ENCODE results near the gene ESR2.
A peak's percentile ranks its signal among the peaks of the same experiment; 100 is the strongest.

Gene ESR2

DNA sequence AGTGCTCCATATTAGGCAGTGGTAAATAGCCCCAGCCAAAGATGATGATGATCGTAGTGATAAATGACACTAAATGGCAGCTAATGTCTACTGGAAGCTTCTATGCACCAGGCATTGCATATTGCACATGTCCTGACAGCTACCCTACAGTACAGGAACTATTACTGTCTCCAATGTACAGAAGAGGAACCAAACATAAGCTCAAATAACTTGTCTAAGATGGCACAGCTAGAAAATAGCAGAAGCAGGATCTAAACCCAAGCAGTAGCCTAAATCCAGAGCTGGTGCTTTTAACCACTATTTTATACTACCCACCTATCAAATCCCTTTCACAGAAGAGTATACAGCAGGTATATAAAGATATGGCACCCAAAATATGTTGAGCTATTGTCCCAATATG lies 28.9 kb downstream of the ESR2 start:
- DNase-seq: no peak

DNA sequence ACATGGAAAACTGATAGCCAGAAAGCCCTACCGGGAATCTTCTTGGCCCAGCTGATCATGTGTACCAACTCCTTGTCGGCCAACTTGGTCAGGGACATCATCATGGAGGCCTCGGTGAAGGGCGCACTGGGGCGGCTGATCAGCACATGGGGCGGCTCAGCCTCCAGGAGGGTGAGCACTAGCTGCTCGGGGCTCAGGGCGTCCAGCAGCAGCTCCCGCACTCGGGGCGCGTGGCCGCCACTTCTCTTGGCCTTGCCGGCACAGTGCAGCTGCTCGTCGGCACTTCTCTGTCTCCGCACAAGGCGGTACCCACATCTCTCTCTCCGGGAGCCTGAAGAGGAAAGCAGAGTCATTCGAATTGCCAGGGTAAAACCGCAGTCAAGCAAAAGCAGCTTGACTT lies 33.8 kb downstream of the ESR2 start:
- DNase-seq: no peak

DNA sequence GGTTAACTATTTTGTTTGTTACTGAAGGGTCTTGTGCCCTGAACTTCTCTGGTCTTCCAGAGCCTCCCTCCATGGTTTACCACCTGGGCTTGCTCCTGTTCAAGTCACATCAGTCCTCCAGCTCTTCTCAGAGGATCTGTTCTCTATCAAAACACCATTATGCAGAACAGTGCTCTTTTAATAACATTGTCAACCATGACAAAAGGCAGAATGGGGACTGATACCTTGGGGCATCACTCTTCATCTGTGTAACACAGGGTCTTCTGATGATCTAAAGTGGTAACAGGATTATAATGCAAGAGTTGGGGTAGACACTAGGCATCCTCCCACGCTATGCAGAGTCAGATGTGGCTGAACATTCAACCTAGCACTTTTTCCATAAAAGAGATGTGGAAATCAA lies 38.4 kb downstream of the ESR2 start:
- DNase-seq: no peak

DNA sequence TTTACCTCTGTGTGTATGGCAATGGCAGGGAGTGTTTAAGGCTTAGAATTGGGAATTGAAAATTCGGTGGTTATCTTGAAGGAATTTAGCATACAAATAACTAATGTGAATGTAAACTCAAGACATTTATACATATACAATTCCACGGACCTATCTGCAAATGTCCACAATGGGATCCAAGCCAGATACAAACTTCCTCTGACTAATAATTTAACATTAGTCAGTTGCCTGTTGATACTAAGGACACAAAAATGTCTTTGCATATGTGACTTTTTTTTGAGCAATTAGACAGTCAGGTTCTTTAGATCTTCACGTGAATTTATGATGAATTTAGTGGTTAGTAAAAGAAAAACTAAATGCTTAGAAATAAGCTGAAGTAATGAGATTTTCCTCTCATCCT lies 40.5 kb downstream of the ESR2 start:
- no peak for DNase-seq

DNA sequence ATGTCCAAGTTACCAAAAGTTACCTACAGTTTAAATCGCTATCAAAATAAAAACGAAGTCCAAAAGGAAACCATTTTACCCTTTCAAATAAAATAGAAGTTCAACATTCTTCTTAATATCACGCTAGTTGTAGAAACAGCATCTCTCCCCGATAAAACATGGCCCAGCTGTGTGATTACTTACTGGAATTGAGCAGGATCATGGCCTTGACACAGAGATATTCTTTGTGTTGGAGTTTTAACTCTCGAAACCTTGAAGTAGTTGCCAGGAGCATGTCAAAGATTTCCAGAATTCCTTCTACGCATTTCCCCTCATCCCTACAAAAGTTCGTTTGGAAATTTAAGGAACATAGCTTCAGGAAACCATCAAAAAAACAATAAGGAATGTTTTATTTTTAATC lies 44.8 kb downstream of the ESR2 start:
- DNase-seq: no peak

DNA sequence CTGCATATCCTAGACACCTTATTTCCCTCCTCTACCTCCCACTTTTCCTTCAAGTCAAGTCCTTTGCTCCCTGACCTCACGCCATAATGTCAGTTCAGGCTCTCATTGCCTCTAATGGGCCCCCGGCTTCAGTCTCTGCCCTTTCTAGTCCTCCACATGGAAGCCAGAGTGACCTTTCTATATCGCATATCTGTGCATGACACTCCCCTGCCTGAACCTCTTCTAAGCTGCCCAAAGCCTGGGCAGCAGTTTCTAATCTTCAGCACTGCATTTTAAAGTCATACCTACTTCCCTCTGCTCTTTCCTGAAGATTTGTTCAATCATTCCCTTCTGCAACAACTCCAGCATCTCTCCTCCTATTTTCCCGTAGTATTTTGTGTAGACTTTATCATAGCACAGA lies 45.5 kb downstream of the ESR2 start:
- DNase-seq: no peak

DNA sequence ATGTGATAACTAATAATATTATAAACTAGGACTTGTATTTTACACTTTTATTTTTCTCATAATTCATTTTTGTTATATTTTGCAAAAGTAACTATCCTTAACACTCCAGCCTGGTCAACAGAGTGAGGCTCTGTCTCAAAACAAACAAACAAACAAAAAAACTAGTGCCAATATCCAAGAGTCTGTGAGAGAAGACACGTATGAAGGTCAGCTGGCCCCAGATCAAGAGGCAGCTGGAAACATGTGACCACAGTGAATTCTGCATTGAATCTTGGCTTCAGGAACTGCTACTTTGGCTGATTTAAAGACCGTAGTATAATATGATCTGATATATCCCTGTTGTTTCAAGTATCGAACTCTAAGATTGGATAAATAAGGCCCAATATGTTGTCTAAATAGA lies 47.0 kb downstream of the ESR2 start:
- DNase-seq: no peak

DNA sequence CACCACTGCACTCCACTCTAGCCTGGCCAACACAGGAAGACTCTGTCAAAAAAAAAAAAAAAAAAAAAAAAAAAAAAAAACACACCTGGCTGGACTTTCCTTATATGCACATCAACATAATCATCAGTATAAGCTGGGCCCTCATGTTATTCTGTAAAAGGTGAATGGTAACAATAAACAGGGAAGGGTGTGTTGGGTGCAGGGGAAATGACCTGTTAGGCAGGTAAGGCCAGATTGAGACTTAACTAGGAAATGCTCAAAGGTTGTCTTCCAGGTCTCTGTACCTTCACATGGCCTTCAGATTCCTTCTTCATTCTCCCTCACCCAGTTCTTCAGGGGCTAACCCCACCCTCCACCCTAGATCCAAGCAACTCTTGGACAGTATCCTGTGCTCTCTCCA lies 47.5 kb downstream of the ESR2 start:
- DNase-seq: no peak

DNA sequence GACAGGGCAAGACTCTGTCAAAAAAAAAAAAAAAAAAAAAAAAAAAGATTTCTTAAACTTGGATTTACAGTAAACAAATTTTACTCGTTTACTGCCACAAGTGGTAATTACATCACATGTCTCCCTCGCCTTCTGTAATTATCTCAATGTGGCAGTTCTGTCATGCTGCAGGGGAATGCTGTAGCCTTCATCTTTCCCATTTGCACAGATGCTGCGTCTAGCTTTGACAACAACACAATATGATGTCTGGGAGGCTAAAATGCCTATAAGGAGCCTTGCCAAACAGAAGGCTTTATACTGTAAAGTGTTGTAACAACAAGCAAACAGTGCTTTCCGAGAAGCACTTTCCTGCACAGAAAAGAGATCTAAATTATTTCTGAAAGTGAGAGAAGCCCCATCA lies 48.7 kb downstream of the ESR2 start:
- DNase-seq: no peak

DNA sequence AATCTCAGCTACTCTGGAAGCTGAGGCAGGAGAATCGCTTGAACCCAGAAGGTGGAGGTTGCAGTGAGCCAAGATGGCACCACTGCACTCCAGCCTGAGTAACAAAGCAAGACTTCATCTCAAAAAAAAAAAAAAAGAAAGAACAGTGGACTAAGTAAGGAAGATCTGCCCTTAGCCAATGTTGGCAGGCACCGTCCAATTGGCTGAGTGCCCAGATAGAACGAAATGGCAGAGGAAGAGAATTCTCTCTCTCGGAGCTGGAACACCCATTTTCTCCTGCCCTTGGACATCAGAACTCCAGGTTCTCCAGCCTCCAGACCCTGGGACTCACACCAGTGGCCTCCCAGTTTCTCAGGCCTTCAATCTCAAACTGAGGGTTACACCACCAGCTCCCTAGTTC lies 49.9 kb downstream of the ESR2 start:
- DNase-seq: no peak

DNA sequence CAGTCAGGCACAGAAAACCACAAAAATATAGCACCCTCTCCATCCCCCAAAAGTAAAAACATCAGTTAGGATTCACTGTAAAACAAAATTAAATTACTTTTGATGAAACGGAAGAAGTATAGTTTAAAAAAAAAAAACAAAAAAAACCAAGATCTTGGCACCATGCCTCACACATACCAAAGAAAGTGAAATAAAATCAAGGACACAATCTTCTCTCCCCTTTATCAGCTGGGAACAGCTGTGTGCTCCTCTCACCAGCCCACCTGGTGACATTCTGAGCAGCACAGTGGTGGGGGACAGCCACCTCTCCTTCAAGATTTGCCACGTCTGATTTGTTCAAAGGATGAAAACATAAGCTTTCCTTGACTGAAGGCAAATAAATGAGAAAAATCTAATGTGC lies 55.5 kb downstream of the ESR2 start:
- no peak for DNase-seq

DNA sequence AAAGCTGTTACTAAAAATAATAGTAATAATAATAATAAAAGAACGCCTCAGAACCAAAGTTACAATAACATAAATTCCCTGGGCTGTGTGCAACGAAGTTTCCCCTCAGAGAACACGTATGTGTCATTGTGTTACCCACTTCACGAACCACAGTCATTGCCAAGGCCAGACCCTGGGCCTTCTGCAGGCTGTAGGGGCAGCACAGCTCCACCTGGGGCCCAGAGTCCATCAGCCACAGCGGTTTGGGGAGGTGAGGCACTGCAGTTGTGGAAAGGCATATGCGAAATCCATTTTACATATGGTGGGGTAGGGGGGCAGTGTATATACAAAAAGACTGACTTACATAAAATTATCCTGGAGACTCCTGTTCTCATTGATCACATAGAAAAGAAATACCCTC lies 56.1 kb downstream of the ESR2 start:
- no peak for DNase-seq

DNA sequence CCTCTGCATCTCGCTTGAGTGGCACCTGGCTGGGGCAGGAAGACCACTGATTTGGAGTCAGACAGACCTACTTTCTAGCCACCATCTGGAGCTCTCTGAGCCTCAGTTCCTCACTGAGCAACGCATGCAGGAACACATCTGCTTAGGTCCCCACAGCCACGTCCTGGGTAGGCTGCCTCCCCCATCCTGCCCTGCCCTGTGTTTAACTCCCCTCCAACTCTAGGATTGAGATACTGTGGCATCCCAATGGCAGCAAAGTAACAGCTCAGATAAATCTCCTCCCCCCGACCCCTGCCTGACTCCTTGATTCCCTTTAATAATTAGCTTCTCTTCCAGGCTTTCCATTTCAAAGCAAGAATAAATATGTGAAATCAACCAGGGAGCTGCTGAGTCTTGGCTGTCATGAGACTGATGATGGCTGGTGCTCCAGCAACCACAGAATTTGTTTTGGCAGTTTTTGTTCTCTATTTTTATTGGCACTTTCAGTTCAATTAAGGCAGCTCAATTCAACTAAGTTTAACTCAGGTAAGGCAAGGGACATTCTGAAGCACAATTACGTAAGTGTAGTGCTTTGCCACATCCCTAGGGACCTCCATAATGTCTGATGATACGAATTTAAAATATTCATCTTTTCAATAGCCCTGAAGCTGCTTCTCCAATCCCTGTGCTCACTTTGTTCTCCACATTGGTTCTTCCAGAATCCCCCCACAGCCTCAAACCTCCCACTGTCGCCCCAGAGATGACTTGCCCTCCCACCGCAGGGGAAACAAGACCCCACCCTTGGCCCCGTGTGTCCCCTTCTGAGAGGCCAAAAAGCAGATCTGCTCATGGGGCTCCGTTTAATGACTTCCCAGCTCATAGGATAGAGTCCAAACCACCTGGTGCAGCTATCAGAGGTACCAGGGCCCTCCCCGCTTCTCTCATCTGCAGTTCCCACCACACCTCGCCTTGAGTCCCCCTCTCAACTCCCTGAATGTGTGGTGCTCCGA lies 58.2 kb downstream of the ESR2 start:
- no peak for DNase-seq

DNA sequence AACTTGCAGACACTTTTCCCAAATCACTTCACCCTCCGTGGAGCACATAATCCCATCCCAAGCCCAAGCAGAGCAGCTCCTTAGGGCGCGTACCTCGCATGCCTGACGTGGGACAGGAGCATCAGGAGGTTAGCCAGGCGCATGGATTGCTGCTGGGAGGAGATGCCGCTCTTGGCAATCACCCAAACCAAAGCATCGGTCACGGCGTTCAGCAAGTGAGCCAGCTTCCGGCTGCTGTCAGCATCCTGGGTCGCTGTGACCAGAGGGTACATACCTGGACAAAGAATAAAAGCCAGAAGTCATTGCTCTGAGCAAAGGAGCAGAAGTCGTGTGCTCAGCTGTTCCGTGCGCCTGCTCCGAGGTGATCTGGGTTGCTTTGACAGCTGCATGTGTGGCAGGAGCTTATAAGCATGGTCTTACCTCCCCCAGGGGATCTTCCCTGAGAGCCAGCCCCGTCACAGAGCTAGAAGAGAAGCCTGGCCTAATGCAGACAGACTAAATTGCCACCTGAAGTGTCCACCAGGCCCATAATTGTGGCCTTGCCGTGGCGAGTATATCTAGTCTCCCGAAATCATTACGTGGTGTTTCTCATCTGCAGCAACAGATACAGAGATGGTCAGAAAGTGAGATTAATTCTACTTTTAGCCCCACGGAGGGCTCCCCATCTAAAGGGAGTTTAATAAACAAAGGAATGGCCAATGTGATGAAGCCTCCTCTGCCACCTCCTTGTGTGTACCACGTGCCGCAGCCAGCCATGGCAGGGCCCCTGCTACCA lies 59.1 kb downstream of the ESR2 start:
- DNase-seq: no peak

DNA sequence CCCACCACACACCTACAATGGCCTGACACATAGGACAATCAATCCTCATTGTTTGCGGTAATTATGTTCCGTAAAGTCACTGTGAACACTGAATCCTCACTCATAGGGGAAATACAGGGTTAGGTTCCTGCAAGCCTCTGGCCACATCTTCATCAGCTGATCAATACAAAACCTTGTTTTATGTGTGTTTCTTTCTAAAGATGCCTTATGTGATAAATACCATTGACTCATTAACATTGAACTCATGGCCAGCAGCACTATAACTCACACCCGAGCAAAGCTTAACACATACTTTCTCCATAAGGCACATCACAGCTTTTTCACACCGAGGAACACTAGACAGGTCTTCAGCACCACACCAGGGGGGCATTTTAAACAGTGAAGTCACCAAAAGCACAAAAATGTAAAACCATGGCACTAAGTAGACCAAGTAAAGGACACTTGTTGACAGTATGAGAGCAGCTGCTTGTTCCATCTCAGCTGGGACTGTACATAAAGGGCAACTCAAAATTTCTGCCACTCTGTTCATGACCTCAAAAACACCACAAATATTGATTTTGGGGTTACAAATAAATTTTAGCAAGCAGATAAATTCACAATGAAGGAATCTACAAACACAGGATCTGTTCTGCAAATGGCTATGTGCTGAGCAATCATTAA lies 60.5 kb downstream of the ESR2 start:
- no peak for DNase-seq

DNA sequence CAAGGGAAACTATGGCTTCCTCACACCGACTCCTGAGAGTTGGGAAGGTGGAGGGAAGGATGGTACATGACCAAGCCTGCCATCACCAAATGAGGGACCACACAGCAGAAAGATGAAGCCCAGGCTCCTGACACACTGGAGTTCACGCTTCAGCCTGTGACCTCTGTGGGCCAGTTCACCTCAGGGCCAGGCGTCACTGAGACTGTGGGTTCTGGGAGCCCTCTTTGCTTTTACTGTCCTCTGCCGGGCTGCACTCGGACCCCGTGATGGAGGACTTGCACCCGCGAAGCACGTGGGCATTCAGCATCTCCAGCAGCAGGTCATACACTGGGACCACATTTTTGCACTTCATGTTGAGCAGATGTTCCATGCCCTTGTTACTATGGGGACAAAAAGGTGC lies 61.2 kb downstream of the ESR2 start:
- no peak for DNase-seq

DNA sequence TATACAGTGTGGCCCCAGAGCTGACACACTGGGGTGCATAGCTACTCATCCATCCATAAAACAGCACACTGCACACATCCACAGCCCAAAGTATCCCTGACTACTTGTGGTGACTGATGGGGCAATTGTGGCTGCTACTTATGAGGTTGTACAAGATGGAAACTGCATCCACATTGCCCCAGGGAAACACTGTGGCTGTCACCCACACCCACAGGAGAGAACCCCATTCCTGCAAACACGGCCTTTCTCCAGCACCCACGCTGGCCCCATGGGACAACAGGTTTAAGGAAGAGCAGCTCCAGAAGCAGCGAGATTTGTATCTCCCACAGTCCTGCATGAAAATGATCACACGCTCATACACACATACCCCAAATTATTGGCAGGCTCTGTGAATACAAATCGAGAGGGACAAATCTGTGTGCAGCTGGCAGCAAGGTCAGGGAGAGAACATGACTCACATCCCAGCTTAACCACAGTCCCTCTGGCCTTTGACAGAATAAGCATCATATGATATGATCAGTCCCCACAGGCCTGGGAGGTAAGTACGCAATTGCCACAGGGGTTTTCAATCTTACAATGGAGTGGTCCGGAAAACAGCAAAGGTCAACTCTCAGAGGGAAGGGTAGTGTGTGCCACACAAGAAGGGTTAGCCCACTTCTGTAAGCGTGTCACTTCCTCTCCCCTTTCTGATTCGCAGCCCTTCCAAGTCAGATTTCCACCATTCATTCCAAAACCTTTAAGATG lies 61.9 kb downstream of the ESR2 start:
- no peak for DNase-seq

DNA sequence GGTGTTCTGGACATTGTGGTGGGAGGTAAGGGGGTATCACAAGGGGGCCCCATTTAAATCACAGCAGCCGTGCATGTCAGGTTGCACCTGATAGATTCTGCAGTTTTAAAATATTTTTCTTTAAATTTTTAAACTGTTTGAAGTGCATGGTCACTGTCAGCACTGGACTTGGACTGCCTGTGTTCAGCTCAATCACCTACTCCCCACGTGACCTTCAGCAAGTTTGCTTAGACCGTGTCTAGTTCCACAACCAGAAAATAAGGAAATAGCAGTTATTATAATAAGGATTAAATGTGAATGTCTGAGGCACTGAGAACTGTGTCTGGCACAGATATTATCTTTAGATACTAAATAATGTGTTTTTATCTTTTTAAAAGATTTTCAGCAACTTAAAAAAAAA lies 64.7 kb downstream of the ESR2 start:
- no peak for DNase-seq

DNA sequence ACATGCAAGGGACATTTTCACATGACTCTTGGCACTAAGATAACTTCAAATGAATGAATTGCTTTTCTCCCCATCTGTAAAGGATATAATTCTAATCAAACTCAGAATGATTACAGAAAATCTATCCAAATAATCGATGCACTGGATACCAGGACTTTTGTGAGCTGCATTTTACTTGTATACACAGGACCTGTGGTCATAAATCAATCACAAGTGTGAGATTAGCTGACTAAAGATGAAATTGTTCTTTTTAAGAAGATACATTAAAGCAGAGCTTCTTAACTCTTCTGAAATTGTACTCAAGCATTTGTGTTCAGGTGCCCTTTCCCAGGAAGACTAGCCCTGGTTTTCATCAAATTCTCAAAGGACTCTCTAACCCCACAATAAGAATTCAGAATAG lies 66.3 kb downstream of the ESR2 start:
- DNase-seq: no peak

DNA sequence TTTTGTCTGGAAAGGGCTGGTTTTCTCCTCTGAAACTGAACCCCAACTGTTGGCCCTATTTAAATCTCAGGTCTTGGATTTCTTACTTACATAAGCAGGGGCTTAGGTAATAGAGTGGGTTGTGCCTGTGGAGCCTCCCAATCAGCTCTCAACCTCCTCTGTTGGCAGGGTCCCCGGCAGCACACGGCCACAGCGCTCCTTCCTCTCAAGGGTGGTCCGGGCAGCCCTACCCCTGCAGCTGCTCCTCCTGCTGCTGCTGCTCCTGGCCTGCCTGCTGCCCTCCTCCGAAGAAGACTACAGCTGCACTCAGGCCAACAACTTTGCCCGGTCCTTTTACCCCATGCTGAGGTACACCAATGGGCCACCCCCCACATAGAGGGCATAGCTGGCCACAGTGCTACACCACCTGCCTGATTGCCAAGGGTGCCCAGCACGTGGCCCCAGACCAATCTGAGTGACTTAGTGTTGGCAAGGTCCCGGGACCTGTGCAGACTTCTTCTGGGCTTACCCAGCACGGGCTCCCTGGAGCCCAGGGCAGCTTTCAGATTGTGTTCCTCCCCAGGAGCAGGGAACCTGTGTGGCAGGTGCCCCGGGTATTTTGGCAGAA lies 68.9 kb downstream of the ESR2 start:
- DNase-seq: no peak

DNA sequence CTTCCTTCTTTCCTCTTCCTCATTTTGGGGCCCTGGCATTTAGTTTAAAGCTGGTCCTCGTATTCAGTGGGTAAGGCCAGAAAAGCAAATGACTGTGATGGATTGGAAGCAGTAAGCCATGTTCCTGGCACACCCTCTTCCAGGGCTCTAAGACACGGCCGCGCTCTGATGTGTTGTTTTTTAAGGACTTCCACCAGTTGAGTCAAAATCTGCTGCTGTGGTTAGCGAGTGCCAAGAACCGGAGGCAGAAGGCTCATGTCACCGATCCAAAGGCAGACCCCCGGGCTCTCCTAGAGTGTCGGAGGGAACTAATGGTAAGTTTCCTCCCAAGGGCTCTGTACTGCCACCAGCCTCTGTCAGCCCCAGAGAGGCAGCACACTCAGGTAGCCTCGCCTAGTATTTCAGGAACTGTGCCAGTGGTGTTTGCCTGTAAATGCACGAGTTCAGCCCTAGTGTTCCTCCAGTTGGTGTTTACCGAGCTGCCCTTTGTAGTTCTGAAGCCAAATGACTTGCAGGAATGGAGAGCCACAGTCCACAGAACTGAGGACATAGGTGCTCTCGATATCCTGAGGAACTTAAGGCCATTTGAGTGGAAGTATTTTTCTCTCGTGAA lies 72.7 kb downstream of the ESR2 start:
- no peak for DNase-seq

DNA sequence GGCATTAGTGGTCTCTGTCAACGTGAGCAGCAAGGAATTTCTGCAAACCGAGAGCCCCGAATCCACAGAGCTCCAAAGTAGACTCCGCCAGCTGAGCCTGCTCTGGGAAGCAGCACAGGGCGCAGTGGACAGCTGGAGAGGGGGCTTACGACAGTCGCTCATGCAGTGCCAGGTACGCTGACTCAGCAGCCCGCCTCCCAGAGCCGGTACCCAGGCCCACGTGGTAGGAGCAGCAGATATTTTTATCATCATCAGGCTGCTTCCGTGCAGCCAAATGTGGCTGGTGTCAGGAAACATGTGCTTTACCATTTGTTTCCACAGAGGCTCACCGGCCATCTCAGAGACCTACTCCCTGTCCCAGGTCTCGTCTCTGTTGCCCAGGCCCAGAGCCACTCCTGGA lies 73.7 kb downstream of the ESR2 start:
- DNase-seq: peak in 1 of 2 donors; percentile 17

All from hippocampal formation (tissue), 2 donors.